Mucosa of stomach (tissue), 1 donor: ENCODE data around the gene MCOLN3.

Source experiments
- H3K27me3 ChIP-seq: one replicate; pipeline ENCODE4 v1.7.0; 2013; ENCODE audit warnings: mild to moderate bottlenecking, low read length; ENCODE audit not compliant: control insufficient read depth, insufficient read depth
- H3K36me3 ChIP-seq: one replicate; pipeline ENCODE4 v1.7.0; 2013; ENCODE audit warnings: low read length; ENCODE audit not compliant: control insufficient read depth, insufficient read depth
- H3K4me1 ChIP-seq: one replicate; pipeline ENCODE4 v1.7.0; 2013; ENCODE audit warnings: mild to moderate bottlenecking, low read length; ENCODE audit not compliant: control insufficient read depth, insufficient read depth
- H3K4me3 ChIP-seq: one replicate; pipeline ENCODE4 v1.7.0; 2013; ENCODE audit warnings: low read length
- H3K9ac ChIP-seq: one replicate; pipeline ENCODE4 v1.7.0; 2013; ENCODE audit warnings: mild to moderate bottlenecking, low read length, moderate library complexity
- H3K9me3 ChIP-seq: one replicate; pipeline ENCODE4 v1.7.0; 2013; ENCODE audit warnings: mild to moderate bottlenecking, low read length, moderate library complexity; ENCODE audit not compliant: control insufficient read depth
- donor health status: Pancreatic carcinoma.

Gene MCOLN3

DNA sequence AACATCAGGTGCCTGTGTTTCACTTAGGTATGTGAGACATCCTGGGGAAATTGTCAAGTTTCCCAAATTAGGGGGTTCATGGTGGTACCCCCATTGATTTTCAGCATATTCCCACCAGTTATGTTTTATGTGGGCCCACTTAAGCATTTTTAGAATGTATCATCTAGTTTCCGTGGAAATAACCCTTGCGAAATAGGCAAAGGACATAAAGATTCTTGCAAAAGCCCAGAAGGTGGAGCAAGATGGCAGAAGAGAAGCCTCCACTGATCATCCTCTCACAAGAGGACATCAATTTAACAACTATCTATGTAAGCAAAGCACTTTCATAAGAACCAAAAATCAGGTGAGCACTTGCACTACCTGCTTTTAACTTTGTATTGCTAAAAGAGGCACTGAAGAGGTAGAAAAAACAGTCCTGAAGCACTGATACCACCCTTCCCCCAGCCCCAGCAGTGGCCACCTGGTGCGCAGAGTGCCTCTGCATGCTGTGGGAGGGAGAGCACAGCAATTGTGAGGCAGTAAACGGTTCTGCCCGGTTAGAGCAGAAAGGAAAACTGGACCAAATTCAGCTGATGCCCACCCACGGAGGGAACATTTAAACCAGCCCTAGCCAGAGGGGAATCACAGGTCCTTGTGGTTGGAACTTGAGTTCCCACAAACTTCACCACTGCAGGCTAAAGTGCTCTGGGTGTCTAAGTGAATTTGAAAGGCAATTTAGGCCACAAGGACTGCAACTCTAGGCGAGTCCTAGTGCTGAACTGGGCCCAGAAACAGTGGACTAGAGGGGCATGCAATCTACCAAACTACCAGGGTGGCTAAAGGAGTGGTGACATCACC lies 74.6 kb downstream of the MCOLN3 start:
- Histone ChIP-seq H3K27me3 (no peaks in the 10 kb centered on the region), H3K9me3 (no peaks in the 10 kb centered on the region), H3K4me3 (no peak overlapping the region), H3K36me3 (no peaks in the 10 kb centered on the region), H3K9ac (no peak overlapping the region), H3K4me1 (no peaks in the 10 kb centered on the region)

- Histone ChIP-seq H3K4me1 (no peaks in the 10 kb centered on the region), H3K9ac (no peak overlapping the region), H3K9me3 (no peaks in the 10 kb centered on the region), H3K36me3 (no peaks in the 10 kb centered on the region), H3K27me3 (no peaks in the 10 kb centered on the region), H3K4me3 (no peak overlapping the region)
Measured at GRCh38 chr1:84972377-84972987, 75.8 kb downstream of the MCOLN3 start.

DNA sequence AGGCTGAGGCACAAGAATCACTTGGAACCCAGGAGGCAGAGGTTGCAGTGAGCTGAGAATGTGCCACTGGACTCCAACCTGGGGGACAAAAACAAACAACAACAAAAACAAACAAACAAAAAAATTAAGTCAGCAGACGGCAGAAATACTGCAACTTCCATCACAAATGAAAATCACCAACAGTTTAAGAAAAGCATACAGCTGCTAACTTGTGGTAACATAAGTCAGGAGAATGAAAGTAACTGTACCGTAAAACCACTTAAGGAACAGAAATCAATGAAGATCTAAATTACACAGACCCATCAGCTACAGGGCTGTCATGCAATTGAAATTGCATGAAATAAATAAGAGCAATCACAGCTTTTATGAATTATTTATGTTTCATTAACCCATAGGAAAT lies 76.3 kb downstream of the MCOLN3 start:
- H3K4me3 ChIP-seq, result no peak overlapping the region
- no peak overlapping the region for H3K9ac ChIP-seq
- no peaks in the 10 kb centered on the region for H3K9me3 ChIP-seq
- no peaks in the 10 kb centered on the region for H3K4me1 ChIP-seq
- H3K27me3 ChIP-seq, result no peaks in the 10 kb centered on the region
- no peaks in the 10 kb centered on the region for H3K36me3 ChIP-seq

DNA sequence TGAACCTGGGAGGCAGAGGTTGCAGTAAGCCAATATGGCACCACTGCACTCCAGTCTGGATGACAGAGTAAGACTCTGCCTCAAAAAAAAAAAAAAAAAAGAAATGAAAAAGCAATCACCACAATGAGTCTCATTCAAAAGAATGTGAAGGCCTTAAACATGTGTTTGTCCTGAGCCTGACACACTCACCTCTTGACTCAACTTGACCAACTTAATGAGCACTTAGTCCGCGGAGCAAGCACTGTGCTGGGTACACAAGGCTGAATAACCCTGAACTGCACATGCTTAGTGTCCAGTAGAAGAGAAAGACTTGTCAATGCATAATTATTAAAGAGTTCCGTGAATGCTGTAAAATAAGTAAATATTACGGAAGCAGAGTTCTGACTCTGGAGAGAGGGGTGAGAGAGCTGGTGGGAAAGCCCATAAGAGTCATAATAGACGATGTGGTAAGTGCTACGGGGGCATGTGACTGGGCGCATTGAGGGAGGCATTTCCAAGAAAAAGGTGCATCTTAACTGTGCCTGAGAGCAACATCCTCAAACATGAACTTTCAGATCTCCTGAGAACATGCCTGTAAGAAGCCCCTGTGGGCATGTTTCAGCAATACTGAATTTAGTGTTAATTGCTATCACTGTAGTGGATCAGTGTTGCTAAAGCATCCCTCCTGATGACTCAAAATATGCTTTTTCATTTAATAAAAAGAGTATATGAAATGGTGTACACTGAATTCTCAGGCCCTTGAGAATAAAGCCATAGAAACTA lies 78.6 kb downstream of the MCOLN3 start:
- no peaks in the 10 kb centered on the region for H3K4me1 ChIP-seq
- H3K9ac ChIP-seq, result no peak overlapping the region
- no peaks in the 10 kb centered on the region for H3K9me3 ChIP-seq
- H3K36me3 ChIP-seq, result no peaks in the 10 kb centered on the region
- H3K4me3 ChIP-seq, result no peak overlapping the region
- no peaks in the 10 kb centered on the region for H3K27me3 ChIP-seq

GRCh38 chr1:84968865-84969264 lies 79.4 kb downstream of the MCOLN3 start:
- no peak overlapping the region for H3K9ac ChIP-seq
- H3K9me3 ChIP-seq, result no peaks in the 10 kb centered on the region
- no peak overlapping the region for H3K4me3 ChIP-seq
- H3K4me1 ChIP-seq, result no peaks in the 10 kb centered on the region
- H3K27me3 ChIP-seq, result no peaks in the 10 kb centered on the region
- H3K36me3 ChIP-seq, result no peaks in the 10 kb centered on the region

GRCh38 chr1:84968101-84968500 lies 80.2 kb downstream of the MCOLN3 start:
- H3K9ac ChIP-seq, result no peak overlapping the region
- H3K4me3 ChIP-seq, result no peak overlapping the region

More at GRCh38 chr1:84968101-84968500, 80.2 kb downstream of the MCOLN3 start:
- Histone ChIP-seq H3K27me3 (no peaks in the 10 kb centered on the region), H3K9me3 (no peaks in the 10 kb centered on the region), H3K4me1 (no peaks in the 10 kb centered on the region), H3K36me3 (no peaks in the 10 kb centered on the region)
